Measurements from ENCODE around the gene NAP1L1. TPM values are rescaled to one million over a fixed set of nuclear protein-coding genes. Genes with fewer than 3 reads are reported as not detected.

The NAP1L1 gene
- total RNA-seq, 4 donors from 2014 or later = 78.9 to 191 (median 150) TPM

GRCh38 chr12:76103958-76104357, 19.5 kb upstream of the NAP1L1 start:
- Histone ChIP-seq H3K9me3 (no peaks in the 10 kb centered on the region), H3K4me1 (no peaks in the 10 kb centered on the region), H3K4me3 (no peak overlapping the region), H3K27ac (no peak overlapping the region), H3K27me3 (no peaks in the 10 kb centered on the region), H3K36me3 (no peaks in the 10 kb centered on the region)
- in situ Hi-C loops (cut with MboI; ENCODE audit: low pct_ligation_motif_present in 1 of 4, low pct_unique_long_range_greater_than_20kb in 1 of 4, low sequenced_read_pairs in 3 of 4) = no loop called here
- 94 to 100% methylated on average over 1 of the region's 1 CpG for WGBS, 2 donors (ENCODE audit: low coverage in 1 of 2)
- no peak for DNase-seq
- intact Hi-C loops (cut with DNase I; ENCODE audit: low total_unique reads) = no loop called here
- TF ChIP-seq POLR2A (IDR thresholded peaks at IDR 0.05) (no peak), POLR2AphosphoS5 (IDR thresholded peaks at IDR 0.05) (no peak), EP300 (IDR thresholded peaks at IDR 0.05; ENCODE audit: low read depth) (no peak)
- TF ChIP-seq, protein P1, sequence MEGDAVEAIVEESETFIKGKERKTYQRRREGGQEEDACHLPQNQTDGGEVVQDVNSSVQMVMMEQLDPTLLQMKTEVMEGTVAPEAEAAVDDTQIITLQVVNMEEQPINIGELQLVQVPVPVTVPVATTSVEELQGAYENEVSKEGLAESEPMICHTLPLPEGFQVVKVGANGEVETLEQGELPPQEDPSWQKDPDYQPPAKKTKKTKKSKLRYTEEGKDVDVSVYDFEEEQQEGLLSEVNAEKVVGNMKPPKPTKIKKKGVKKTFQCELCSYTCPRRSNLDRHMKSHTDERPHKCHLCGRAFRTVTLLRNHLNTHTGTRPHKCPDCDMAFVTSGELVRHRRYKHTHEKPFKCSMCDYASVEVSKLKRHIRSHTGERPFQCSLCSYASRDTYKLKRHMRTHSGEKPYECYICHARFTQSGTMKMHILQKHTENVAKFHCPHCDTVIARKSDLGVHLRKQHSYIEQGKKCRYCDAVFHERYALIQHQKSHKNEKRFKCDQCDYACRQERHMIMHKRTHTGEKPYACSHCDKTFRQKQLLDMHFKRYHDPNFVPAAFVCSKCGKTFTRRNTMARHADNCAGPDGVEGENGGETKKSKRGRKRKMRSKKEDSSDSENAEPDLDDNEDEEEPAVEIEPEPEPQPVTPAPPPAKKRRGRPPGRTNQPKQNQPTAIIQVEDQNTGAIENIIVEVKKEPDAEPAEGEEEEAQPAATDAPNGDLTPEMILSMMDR (IDR thresholded peaks at IDR 0.05) = no peak

DNA sequence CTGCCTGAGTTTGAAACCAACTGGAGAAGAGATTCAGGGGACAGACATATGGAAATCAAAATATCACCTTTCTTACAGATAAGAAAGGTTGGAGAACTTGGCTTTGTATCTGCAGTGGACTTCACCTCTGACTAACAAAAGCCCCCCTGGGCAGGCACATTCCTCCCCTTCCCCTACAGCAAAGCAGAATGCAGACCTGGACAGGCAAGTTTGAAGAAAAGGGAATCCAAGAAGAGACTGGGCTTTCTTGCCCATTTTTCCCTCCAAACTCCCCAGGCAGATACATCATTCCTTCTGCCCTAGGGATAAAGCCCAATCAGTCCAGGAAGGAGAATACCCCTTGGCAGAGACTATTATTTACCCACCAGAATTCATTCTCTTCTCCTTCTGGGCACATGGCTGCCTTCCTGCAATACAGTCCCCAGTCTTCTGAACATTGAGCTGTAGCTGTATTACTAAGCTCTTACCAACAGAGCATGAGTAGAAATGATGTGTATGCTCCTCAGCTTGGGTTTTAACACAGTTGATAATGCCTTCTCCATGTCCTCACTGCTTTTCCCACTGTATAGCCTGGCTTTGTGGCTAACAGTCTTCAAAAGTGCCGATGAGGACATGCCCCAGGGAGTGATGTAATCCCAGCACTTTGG, 17.4 kb upstream of the NAP1L1 start:
- Histone ChIP-seq H3K4me3 (no peak overlapping the region), H3K36me3 (no peaks in the 10 kb centered on the region), H3K27me3 (no peaks in the 10 kb centered on the region), H3K9me3 (no peaks in the 10 kb centered on the region), H3K27ac (no peak overlapping the region), H3K4me1 (no peaks in the 10 kb centered on the region)
- TF ChIP-seq POLR2AphosphoS5 (IDR thresholded peaks at IDR 0.05) (no peak), POLR2A (IDR thresholded peaks at IDR 0.05) (no peak), EP300 (IDR thresholded peaks at IDR 0.05; ENCODE audit: low read depth) (no peak)
- TF ChIP-seq, protein P1 (IDR thresholded peaks at IDR 0.05) = no peak
- intact Hi-C loops (cut with DNase I; ENCODE audit: low total_unique reads) (no loop called here), in situ Hi-C loops (cut with MboI; ENCODE audit: low pct_ligation_motif_present in 1 of 4, low pct_unique_long_range_greater_than_20kb in 1 of 4, low sequenced_read_pairs in 3 of 4) (no loop called here)
- DNase-seq = no peak
- 67 to 100% methylated on average over 1 of the region's 1 CpG for WGBS, 2 donors (ENCODE audit: low coverage in 1 of 2)

GRCh38 chr12:76096079-76096646, 11.7 kb upstream of the NAP1L1 start:
- no peak for TF ChIP-seq POLR2A (IDR thresholded peaks at IDR 0.05)
- TF ChIP-seq POLR2AphosphoS5 (IDR thresholded peaks at IDR 0.05) = no peak
- TF ChIP-seq, protein P1 (IDR thresholded peaks at IDR 0.05) = no peak
- no peak for TF ChIP-seq EP300 (IDR thresholded peaks at IDR 0.05; ENCODE audit: low read depth)
- Histone ChIP-seq H3K27me3 (no peaks in the 10 kb centered on the region), H3K27ac (no peak overlapping the region), H3K4me3 (no peak overlapping the region), H3K9me3 (no peaks in the 10 kb centered on the region), H3K36me3 (no peaks in the 10 kb centered on the region), H3K4me1 (no peaks in the 10 kb centered on the region)
- WGBS, 2 donors (ENCODE audit: low coverage in 1 of 2) = 76 to 77% methylated on average over 2 to 3 of the region's 3 CpGs
- DNase-seq = no peak
- intact Hi-C loops (cut with DNase I; ENCODE audit: low total_unique reads) = no loop called here
- in situ Hi-C loops (cut with MboI; ENCODE audit: low pct_ligation_motif_present in 1 of 4, low pct_unique_long_range_greater_than_20kb in 1 of 4, low sequenced_read_pairs in 3 of 4) = loop anchor here in 2 of 4 donors (25.0 kb wide), 1 partner anchor 466 kb away; the partner anchor contains the start of gene OSBPL8 (in 2 of the 2)

DNA sequence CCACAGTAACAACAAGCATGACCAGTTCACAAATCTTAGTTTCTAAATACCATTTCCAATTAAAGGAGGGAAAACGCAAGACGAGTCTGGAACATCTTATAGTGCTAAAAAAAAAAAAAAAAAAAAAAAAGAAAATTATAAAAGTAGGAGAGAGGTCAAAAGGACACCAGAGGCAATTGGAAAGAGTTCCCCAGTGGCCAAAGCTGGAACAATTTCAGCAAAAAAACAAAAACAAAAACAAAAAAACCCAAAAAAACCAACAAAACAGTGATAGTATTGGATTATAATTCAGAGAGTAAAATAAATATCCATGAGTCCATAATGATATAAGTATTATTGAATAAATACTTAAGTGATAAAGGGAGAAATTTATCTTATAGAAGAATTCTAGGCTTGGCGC, 10.3 kb upstream of the NAP1L1 start:
- H3K27me3 ChIP-seq = no peaks in the 10 kb centered on the region
- no peaks in the 10 kb centered on the region for H3K36me3 ChIP-seq
- in situ Hi-C loops (cut with MboI; ENCODE audit: low pct_ligation_motif_present in 1 of 4, low pct_unique_long_range_greater_than_20kb in 1 of 4, low sequenced_read_pairs in 3 of 4) (loop anchor here in 2 of 4 donors (25.0 kb wide), 1 partner anchor 468 kb away; the partner anchor contains the start of gene OSBPL8 (in 2 of the 2)), intact Hi-C loops (cut with DNase I; ENCODE audit: low total_unique reads) (no loop called here)
- no peak overlapping the region for H3K27ac ChIP-seq
- DNase-seq = no peak
- WGBS, 2 donors (ENCODE audit: low coverage in 1 of 2) = 96 to 100% methylated on average over 1 to 3 of the region's 3 CpGs
- no peaks in the 10 kb centered on the region for H3K9me3 ChIP-seq
- H3K4me1 ChIP-seq = no peaks in the 10 kb centered on the region
- TF ChIP-seq POLR2AphosphoS5 (IDR thresholded peaks at IDR 0.05) (no peak), POLR2A (IDR thresholded peaks at IDR 0.05) (no peak), EP300 (IDR thresholded peaks at IDR 0.05; ENCODE audit: low read depth) (no peak)
- TF ChIP-seq, protein P1 (IDR thresholded peaks at IDR 0.05) = no peak
- H3K4me3 ChIP-seq = no peak overlapping the region

All from transverse colon (tissue), 4 donors.